Astrocyte of the cerebellum (primary cell): ENCODE measurements around the gene CARM1.
"Not testable (repeated sequence)": the region's sequence is repeated elsewhere in the genome, so short reads cannot be mapped to it uniquely, and the experiment has no call there.

ENCODE experiments used
- DNase-seq: peaks from one replicate; pipeline ENCODE4 v3.0.0-alpha.2; 2011; ENCODE audit warnings: low read depth
- H3K4me3 ChIP-seq: 2 replicates; pipeline ENCODE4 v1.5.1; 2011; ENCODE audit warnings: mild to moderate bottlenecking, low read depth, low read length, moderate library complexity
- CTCF ChIP-seq: IDR thresholded peaks from 2 replicates; pipeline ENCODE4 v1.5.1; 2012; ENCODE audit warnings: low read length, low read depth, moderate library complexity, mild to moderate bottlenecking; ENCODE audit errors: missing control alignments
- in situ Hi-C: cut with HindIII; loops from 2 replicates; pipeline ENCODE4 v1.10.0; 2017; ENCODE audit warnings: low sequenced_read_pairs

Gene CARM1

GRCh38 chr19:10866495-10866894, 4.9 kb upstream of the CARM1 start:
- in situ Hi-C loops = no loop called here

GRCh38 chr19:10868872-10869547, 2.3 kb upstream of the CARM1 start:
- no peak overlapping the region for H3K4me3 ChIP-seq
- no peak for TF ChIP-seq CTCF
- no peak for DNase-seq
- in situ Hi-C loops = no loop called here

More at GRCh38 chr19:10866495-10866894, 4.9 kb upstream of the CARM1 start:
- TF ChIP-seq CTCF = no peak
- no peak for DNase-seq
- no peak overlapping the region for H3K4me3 ChIP-seq

GRCh38 chr19:10869872-10870311, 1.5 kb upstream of the CARM1 start:
- in situ Hi-C loops, H3K4me3 ChIP-seq, DNase-seq: not testable (repeated sequence)

GRCh38 chr19:10870501-10870954, 825 bp upstream of the CARM1 start:
- no peak for TF ChIP-seq CTCF
- H3K4me3 ChIP-seq = peak overlapping the region; percentile 40
- DNase-seq = no peak
- in situ Hi-C loops = no loop called here

- H3K4me3 ChIP-seq = peak overlapping the region; percentile 80
- in situ Hi-C loops = no loop called here
- TF ChIP-seq CTCF = peak; percentile 11
- DNase-seq = no peak
These were observed 575 bp downstream of the CARM1 start for GRCh38 chr19:10871711-10872545.

- in situ Hi-C loops = no loop called here
- no peak for DNase-seq
- H3K4me3 ChIP-seq = peak overlapping the region; percentile 80
- TF ChIP-seq CTCF = no peak
These were observed 1.3 kb downstream of the CARM1 start for GRCh38 chr19:10872546-10873107.
